Amniotic stem cell (primary cell): ENCODE measurements around the gene ADSS1.
A peak's percentile ranks its signal among the peaks of the same experiment; 100 is the strongest.

ENCODE experiments used
- DNase-seq: peaks from one replicate; lab custom pipeline; 2025; lab: John Stamatoyannopoulos, UW

The ADSS1 gene

DNA sequence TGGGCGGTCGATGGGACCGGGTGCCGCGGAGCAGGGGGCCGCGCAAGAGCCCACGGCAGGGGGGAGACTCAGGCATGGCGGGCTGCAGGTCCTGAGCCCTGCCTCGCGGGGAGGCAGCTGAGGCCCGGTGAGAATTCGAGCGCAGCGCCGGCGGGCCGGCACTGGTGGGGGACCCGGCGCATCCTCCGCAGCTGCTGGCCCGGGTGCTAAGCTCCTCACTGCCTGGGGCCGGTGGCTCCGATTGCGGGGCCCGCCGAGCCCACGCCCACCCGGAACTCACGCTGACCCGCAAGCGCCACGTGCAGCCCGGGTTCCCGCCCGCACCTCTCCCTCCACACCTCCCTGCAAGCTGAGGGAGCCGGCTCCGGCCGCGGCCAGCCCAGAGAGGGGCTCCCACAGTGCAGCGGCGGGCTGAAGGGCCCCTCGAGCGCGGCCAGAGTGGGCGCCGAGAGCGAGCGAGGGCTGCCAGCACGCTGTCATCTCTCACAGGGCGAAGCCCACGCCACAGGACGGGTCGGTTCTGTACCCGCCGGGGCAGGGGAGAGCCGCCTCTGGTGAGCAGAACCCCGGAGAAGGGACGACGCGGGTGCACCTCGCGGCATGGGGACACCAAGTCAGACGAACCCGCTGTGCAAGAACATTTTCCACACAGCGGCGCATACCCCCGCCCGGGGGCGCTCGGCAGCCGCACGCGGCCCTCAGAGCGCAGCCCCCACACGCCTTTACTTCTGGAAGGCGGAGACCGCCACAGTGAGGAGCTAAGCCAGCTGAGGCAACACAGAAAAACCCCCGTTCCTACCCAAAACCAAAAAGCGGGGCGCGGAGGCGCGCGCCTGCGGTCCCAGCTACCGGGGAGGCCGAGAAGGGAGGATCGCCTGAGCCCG, 27.8 kb downstream of the ADSS1 start:
- DNase-seq = no peak

DNA sequence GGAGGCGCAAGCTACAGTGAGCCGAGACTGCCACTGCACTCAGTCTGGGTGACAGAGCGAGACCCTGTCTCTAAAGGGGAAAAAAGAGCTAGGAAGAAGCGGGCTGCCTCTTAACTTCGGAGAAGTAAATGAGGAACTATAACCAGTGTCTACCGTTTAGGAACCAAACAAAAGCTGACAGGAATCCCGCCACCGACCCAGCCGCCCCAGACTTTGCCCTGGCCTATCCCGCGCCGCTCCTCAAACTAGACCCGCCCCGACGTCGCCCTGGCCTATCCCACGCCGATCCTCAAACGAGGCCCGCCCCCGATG, 28.4 kb downstream of the ADSS1 start:
- no peak for DNase-seq

DNA sequence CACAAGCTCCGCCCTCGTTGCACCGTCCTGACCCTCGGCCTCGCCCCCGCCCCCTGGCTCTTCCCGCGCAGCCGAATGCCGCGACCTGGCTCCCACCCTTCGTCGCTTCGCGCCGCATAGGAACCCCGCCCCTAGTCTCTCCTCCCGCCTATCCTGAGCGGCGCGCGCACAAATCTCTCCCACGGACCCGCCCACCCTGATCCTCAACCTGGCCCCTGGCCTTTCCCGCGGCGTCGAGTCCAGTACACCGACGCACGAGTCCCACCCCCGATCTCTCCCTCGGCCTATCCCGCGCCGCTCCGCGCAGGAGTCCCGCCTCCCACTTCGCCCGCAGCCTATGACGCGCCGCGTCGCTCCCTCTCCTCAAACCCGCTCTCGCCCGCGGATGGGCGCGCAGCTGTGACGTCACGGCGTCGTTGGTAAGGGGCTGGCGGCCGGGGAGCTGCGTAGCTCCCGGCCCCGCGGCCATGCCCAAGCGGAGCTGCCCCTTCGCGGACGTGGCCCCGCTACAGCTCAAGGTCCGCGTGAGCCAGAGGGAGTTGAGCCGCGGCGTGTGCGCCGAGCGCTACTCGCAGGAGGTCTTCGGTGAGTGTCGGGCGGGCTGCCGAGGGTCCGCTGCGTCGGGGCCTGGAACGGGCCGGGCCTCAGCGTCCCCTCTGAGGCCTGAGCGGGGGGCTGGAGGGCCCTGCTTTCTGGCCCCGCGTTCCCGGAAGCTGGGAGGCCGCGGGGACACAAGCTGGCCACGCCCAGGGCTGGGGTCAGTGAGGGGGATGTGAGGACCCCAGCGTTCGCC, 28.9 kb downstream of the ADSS1 start, which contains the start of gene SIVA1:
Gene SIVA1, plus strand, starts transcription at position 413 of the 793 bp plus-strand sequence. Its CDS starts 55 bp downstream, at position 468.
- peak; percentile 100 for DNase-seq

DNA sequence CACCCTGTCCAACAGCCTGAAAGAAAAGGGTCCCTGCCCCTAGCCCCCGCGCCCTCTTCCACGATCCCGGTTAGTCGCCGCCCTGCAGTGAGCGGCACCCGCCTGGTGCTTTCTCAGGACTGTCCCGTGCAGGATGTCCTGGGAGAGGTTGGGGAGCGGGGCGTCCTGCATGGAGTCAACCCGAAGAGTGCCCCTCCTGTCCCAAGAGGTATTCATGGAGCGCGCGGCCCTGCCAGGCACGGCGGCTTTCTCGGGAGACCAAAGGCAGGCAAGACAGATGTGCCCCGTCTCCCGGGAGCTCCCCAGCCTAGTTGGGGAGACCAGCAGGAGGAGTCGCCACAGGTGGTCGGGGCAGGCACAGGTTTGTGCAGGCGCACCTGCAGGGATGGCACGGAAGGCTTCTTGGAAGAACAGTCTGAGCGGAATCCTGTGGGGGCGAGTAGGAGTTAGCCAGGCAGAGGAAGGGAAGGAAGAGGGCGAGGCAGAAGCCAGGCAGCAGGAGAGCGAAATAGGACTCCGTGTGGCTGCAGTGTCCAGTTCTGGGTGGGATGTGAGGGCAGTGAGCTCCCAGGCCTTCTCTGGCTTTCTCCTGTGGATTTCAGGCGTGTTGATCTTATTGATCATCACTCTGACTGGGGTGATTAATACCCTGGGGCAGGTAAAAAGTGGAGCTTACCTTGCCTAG, 29.6 kb downstream of the ADSS1 start:
- no peak for DNase-seq

DNA sequence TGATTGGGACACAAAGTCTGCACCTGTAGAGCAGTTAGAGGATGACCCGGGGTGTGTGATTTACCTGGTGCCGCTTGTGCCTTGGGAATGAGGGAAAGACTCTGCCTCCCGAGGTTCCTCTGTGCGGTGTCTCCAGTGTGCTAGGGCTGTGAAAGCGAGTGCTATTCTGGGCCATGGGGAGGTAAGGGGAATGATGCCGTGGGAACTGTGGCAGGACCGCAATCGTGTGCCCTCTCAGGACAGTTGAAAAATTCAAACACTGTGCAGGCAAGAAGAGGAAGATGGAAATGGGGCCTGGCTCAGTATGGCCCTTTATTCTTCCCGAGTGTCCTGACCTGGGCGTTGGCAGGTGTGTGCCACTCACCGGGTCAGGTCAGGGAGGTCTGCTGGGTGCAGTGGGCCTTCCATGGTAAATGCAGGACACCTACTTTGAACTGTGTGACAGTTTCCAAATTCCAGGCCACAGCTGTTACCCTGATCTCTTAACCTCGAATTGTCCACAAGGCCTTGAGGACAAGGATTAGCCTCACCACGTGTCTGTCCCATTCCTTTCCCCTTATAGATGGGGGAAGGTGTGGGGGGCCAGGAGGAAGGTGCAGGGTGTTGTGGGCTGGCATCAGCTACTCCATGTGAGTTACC, 30.3 kb downstream of the ADSS1 start:
- no peak for DNase-seq

DNA sequence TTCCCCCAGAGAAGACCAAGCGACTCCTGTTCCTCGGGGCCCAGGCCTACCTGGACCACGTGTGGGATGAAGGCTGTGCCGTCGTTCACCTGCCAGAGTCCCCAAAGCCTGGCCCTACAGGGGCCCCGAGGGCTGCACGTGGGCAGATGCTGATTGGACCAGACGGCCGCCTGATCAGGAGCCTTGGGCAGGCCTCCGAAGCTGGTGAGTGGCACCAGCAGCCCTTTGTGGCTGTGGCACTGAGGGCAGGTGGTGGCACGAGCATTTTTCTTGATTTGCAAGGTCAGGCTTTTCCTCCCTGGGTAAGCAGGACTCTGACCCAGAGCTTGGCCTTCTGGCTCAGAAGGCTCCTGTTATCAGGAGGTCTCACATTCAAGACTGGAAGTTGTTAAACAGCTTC, 31.6 kb downstream of the ADSS1 start:
- no peak for DNase-seq

DNA sequence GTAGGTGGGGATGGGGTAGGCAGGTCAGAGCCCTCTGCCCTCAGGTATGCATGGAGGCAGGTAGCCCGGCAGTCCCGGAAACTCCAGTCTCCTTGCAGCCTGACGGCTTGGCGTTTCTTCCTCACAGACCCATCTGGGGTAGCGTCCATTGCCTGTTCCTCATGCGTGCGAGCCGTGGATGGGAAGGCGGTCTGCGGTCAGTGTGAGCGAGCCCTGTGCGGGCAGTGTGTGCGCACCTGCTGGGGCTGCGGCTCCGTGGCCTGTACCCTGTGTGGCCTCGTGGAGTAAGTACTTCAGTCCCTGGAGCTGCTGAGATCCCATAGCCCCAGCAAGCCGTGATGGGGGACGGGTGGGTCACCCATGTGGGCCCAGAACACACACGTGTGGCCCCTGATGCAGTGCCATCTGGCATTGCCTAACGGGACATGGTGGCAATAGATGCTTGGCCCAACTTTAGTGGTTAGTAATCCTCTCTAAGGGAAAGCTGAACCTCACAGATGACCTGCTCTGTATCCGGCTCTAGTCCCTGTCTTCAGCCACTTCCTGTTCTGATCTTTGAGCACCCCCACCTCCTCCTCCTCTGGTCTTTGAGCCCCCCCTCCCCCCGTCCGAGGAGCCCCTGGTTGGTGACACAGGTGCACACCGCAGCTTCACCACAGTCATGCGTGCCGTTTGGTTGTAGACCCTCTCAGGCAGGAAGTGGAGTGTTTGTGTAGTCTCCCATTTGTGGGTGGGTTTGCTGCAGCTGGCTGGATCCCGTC, 32.6 kb downstream of the ADSS1 start:
- no peak for DNase-seq

DNA sequence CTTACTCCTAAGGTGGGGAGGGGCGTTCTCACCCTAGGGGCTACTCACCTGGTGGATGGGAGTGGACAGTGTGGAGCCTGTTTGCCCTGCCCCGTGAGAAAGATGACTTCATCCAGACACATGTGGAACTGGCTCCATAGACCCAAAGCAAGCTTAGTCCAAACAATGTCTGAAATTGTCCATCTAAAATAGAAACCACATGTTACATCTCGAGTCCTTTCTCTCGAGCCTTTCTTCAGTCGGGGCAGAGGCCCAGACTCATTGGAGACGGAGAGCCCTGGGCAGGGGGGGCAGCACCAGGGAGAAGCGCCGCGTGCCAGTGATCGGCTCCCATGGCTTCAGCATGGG, 33.2 kb downstream of the ADSS1 start:
- no peak for DNase-seq

DNA sequence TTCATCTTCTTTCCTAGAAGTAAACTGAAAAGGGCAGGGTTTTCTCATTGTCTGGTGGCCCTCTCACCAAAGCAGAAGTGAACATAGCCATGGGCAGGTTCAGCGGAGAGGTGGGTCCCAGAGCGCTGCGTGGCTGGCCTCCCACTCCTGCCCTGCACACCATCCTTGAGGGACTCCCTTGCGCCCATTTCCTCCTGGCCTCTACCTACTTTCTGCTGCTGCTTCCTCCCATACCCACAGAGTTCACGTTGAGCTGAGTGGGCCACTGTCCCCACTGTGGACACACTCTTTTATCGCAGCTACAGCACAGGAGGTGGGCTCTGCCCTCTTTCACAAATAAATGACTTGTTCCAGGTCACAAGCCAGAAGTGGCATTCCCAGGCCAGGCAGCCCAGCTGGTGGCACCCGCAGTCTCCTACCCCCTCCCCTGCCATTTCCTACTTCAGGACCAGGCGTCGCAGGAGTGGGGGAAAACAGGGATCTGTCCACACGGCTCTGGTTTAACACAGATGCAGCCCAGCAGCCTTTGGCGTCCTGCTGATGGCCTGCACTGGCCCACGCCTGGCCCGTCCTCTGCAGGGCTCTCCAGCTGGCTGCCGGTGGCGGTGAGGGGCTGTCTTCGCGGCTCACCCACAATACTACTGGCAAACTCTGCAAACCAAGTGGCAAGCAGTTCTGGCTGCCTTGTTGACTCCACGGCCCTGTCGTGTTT, 33.8 kb downstream of the ADSS1 start:
- no peak for DNase-seq

DNA sequence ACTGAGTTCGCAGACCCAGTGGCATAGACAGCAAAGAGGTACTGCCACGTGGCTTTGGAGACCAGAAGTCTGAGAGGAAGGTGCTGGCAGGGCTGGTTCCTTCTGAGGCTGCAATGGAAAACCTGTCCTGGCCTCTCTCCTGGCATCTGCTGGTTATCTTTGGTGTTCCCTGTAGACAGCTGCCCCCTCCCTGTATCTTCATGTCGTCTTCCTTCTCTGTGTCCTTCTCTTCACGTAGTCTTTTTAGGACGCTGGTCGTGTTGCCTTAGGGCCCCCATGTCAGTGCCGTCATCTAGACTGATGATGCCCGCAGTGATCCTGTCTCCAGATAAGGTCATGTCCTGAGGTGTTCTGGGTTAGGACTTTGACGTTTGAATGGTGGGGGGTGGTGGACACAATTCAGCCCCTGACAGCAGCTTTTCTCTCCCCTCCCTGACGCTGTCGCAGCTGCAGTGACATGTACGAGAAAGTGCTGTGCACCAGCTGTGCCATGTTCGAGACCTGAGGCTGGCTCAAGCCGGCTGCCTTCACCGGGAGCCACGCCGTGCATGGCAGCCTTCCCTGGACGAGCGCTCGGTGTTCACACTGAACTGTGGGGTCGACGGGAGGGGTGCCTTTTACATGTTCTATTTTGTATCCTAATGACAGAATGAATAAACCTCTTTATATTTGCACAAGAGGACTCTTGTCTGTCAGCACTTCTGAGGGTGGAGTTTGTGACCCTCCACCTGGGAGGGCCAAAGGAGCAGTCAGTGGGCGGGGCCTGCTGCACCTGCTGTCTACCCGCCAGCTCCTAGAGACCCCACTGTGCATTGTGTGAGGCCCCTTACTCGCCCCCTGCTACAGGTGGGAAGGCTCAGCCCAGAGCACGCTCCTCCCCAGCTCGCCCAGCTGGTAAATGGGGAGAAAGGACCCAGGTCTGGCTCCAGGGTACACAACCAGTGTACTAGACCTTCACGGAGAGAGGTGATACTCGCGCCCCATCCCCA, 35.2 kb downstream of the ADSS1 start:
- no peak for DNase-seq

DNA sequence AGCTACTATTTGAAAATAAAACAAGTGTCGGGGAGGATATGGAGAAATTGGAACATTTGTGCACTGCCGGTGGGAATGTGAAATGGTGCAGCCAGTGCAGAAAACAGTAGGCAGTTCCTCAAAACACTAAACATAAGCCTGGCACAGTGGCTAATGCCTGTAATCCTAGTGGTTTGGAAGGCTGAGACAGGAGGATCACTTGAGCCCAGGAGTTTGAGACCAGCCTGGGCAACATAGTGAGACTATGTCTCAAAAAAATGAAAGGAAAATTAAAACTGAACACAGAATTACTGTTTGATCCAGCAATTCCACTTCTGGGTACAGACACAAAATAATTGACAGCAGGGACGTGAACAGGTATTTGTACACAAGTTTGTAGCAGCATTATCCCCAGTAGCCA, 41.5 kb downstream of the ADSS1 start:
- DNase-seq = no peak

DNA sequence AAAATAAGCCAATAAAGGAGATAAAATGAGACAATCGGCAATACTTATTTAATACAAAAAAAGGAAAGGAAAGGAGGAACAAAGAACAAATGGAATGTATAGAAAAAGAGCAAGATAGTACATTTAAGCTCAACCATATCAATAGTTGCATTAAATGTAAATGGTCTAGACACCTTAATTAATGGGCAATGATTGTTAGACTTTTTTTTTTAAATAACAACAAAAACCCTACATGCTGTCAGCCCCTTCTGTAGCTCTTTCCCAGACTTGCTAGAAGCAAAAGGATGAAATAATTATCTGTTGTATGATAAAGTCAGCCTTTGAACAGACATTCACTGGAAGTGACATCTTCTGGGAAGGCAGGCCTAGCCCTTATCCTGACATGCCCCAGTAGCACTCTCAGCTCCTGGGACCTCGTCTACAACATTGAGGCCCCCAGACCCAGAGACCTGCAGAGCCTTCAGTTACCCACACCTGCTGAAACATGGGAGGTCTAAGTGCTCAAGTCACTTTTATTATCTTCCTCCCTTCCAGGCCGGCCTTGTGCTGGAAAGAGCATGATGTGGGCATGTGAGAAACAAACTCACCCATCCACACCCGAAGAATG, 42.3 kb downstream of the ADSS1 start:
- DNase-seq = no peak

DNA sequence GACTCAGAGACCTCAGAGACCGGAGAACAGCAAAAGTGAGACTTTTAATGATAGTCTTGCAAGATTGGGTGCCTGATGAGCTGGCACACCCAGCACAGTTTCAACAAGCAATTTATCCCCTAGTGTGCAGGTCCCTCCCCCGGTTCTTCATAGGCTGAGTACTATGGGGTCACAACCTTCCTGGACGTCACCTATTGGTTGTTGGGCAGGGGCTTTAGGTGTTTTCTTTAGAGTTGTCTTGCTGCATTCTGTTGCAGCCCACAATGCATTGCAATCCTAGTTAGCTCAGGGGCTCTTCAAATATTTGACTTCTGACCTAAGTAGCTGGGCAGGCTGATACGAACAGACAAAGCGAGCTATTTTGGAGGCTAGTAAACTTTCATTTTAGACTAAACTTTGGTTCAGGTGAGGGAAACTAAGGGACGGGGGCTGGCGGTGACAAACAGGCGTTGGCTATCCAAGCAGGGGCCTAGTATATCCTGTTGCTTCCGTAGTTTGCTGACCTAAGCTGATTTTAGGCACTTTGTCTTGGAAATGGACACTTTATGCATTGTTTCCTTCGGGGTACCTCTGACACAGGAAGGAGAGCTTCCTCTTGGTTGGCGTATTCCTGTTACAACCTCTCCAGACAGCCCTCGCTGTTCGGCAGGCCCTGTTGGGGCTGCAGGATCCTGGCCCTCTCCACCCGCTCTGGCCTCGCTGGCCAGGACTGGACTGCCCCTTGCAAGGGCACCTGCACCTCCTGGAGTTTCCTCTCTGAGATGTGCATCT, 43.0 kb downstream of the ADSS1 start:
- no peak for DNase-seq

DNA sequence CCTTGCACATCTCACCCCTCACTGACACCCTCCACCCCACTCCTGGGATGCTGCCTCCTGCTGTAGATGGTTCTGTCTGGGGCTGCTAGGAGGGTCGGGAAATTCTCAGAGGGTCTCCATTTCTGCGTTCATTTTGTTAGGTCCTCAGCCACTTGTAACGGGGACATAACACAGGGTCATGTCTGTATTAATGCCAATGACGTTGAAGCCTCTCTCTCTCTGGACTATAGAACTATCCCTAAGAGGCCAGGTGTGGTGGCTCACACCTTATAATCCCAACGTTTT, 43.5 kb downstream of the ADSS1 start:
- no peak for DNase-seq

DNA sequence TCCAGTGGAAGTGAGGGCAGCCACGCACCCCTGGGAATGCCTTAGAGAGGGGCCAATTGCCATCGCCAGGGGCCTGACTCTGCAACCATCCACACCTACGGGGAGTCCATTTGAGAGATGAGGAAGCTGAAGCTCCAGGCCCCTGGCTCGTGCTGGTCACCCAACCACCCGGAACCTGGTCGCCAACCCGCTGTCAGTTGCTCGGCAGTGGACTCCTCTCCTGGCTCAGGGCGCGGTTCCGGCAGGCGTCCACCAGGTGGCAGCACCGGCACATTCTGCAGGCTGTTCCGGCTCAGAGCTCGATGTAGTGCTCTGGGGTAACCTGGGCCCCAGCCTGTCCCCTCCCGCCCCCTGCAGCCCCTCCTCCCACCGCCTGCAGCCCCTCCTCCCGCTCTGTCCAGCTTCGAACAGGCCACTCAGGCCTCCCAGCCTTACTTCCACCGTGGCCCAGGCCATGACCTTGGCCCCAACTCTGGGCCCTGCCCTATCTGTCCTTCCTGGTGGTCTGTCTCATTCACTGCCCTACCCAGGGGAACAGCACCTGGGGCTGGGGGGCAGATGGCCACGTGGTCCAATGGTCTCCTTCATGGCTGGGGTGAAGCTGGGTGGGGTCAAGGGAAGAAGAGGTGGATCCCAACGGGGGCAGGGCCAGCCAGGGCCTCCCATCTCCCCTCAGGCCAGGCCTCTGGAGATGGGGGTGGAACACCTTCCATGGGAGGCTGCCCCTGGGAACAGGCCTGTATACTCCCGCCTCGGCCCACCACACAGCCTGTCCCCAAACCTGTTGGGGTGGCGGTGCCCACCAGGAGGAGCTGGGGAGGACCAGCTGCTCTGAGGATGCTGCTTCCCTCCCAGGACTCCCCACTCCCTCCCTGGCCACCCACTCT, 44.7 kb downstream of the ADSS1 start:
- DNase-seq = peak; percentile 21

DNA sequence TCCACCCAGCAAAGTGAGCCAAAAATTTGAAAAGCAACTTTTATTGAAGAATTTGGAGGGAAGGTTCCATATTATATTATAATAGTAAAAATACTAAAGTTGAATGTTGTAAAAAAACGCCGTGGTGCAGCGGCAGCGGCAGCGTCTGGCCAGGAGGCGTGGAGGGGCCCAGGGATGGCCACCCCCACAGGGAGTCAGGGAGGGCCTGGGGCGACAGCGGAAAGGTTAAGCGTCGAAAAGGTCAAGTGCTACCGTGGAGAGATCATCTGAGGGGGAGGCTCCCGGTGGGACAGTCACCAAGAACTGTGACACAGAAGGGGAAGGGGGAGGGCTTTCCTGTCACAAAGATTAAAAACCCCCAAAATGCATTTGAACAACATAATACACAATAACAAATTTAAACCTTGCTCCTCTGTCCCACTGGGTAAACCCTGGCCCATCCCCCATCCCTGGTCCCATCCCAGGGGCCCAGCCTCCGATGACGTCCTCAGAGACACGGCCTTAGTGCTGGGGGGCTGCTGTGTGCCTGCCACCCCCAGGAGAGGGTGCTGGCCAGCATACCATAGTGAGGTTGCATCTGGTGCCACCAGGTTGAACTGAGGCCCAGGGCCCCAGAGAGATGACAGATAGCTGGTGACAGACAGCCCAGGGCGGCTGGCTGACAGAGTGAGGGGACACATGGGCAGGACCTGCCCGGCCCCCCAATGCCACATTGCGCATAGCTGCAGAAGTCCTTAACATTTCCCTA, 45.5 kb downstream of the ADSS1 start:
- DNase-seq = no peak

DNA sequence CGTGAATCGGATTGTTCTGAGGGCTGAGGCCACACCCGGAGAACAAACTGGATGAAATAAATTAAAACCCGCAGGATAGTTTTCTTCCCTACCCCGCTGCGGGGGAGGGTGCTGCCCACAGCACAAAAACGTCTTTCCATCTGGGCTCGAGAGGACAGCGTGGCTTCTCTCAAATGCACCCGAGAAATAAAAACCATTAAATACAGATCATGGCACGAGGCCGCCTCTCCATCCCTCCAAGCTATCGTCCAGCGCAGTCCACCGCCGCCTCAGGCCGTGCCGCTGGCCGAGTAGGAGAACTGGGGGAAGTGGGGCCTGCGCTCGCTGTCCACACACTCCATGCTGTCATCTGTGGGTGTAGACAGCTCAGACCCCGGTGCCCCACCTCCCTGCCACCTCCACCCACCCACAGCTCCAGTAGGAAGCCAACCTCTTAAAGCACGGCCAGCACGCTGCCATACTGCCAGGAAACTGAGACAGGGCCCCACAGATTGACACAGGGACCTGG, 46.1 kb downstream of the ADSS1 start:
- DNase-seq = no peak
